ENCODE results near the gene HSDL2. TPM values are rescaled to one million over a fixed set of nuclear protein-coding genes. Genes with fewer than 3 reads are reported as not detected.
"Not testable (repeated sequence)": the region's sequence is repeated elsewhere in the genome, so short reads cannot be mapped to it uniquely, and the experiment has no call there.

HSDL2 gene
- polyA plus RNA-seq, 3 donors = 118 to 127 (median 121) TPM

GRCh38 chr9:112391936-112392560, 12.1 kb downstream of the HSDL2 start:
- not testable (repeated sequence) for DNase-seq (ENCODE audit: low read depth in 3 of 3, low spot score in 2 of 3)

- not testable (repeated sequence) for DNase-seq (ENCODE audit: low read depth in 3 of 3, low spot score in 2 of 3)
Measured at GRCh38 chr9:112393146-112393545, 13.2 kb downstream of the HSDL2 start.

GRCh38 chr9:112396416-112396815, 16.5 kb downstream of the HSDL2 start:
- DNase-seq (ENCODE audit: low read depth in 3 of 3, low spot score in 2 of 3) = no peak

- no peak for DNase-seq (ENCODE audit: low read depth in 3 of 3, low spot score in 2 of 3)
Measured at GRCh38 chr9:112396872-112397271, 17.0 kb downstream of the HSDL2 start.

GRCh38 chr9:112401175-112401815, 21.4 kb downstream of the HSDL2 start:
- no peak for DNase-seq (ENCODE audit: low read depth in 3 of 3, low spot score in 2 of 3)

GRCh38 chr9:112403614-112404201, 23.8 kb downstream of the HSDL2 start:
- no peak for DNase-seq (ENCODE audit: low read depth in 3 of 3, low spot score in 2 of 3)

- DNase-seq (ENCODE audit: low read depth in 3 of 3, low spot score in 2 of 3) = no peak
Measured at GRCh38 chr9:112404508-112404932, 24.6 kb downstream of the HSDL2 start.

GRCh38 chr9:112408275-112408674, 28.4 kb downstream of the HSDL2 start:
- no peak for DNase-seq (ENCODE audit: low read depth in 3 of 3, low spot score in 2 of 3)

GRCh38 chr9:112408819-112409218, 28.9 kb downstream of the HSDL2 start:
- DNase-seq (ENCODE audit: low read depth in 3 of 3, low spot score in 2 of 3) = no peak

GRCh38 chr9:112409758-112410157, 29.9 kb downstream of the HSDL2 start:
- no peak for DNase-seq (ENCODE audit: low read depth in 3 of 3, low spot score in 2 of 3)

- DNase-seq (ENCODE audit: low read depth in 3 of 3, low spot score in 2 of 3) = no peak
Measured at GRCh38 chr9:112411626-112412027, 31.7 kb downstream of the HSDL2 start.

- DNase-seq (ENCODE audit: low read depth in 3 of 3, low spot score in 2 of 3) = not testable (repeated sequence)
Measured at GRCh38 chr9:112413728-112414127, 33.8 kb downstream of the HSDL2 start.

GRCh38 chr9:112420208-112420607, 40.3 kb downstream of the HSDL2 start:
- DNase-seq (ENCODE audit: low read depth in 3 of 3, low spot score in 2 of 3) = no peak

GRCh38 chr9:112421771-112422222, 41.9 kb downstream of the HSDL2 start:
- DNase-seq (ENCODE audit: low read depth in 3 of 3, low spot score in 2 of 3) = no peak

GRCh38 chr9:112422417-112423148, 42.7 kb downstream of the HSDL2 start:
- no peak for DNase-seq (ENCODE audit: low read depth in 3 of 3, low spot score in 2 of 3)

GRCh38 chr9:112430006-112430522, 50.2 kb downstream of the HSDL2 start:
- DNase-seq (ENCODE audit: low read depth in 3 of 3, low spot score in 2 of 3) = no peak

- DNase-seq (ENCODE audit: low read depth in 3 of 3, low spot score in 2 of 3) = peak in 1 of 3 donors; percentile 8
Measured at GRCh38 chr9:112433499-112434392, 53.8 kb downstream of the HSDL2 start.

- no peak for DNase-seq (ENCODE audit: low read depth in 3 of 3, low spot score in 2 of 3)
Measured at GRCh38 chr9:112434487-112434886, 54.6 kb downstream of the HSDL2 start.

- no peak for DNase-seq (ENCODE audit: low read depth in 3 of 3, low spot score in 2 of 3)
Measured at GRCh38 chr9:112437406-112437805, 57.5 kb downstream of the HSDL2 start.

GRCh38 chr9:112439171-112439570, 59.3 kb downstream of the HSDL2 start:
- no peak for DNase-seq (ENCODE audit: low read depth in 3 of 3, low spot score in 2 of 3)
